HL-60 (cell line): Measurements from ENCODE around the gene TJP3.

Experiments used
- GABPA ChIP-seq: IDR thresholded peaks from 2 replicates; pipeline ENCODE4 v1.6.1; 2012; ENCODE audit warnings: low read depth
- TF ChIP-seq, protein P1 (sequence below): IDR thresholded peaks from one replicate; pipeline ENCODE4 v1.5.1; 2011; ENCODE audit warnings: low read length, control low read depth, inconsistent platforms; ENCODE audit not compliant: insufficient read depth

DNA sequence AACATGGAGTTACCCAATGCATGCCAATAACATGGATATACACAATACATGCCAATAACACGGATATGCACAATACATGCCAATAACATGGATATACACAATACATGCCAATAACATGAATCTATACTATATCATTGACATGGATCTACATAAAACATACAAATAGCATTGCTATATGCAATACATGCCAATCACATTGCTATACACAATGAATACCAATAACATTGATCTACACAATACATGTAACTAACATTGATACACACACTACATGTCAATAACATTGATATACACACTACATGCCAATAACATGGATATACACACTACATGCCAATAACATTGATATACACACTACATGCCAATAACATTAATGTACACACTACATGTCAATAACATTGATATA, 7.0 kb upstream of the TJP3 start:
- TF ChIP-seq, protein P1, sequence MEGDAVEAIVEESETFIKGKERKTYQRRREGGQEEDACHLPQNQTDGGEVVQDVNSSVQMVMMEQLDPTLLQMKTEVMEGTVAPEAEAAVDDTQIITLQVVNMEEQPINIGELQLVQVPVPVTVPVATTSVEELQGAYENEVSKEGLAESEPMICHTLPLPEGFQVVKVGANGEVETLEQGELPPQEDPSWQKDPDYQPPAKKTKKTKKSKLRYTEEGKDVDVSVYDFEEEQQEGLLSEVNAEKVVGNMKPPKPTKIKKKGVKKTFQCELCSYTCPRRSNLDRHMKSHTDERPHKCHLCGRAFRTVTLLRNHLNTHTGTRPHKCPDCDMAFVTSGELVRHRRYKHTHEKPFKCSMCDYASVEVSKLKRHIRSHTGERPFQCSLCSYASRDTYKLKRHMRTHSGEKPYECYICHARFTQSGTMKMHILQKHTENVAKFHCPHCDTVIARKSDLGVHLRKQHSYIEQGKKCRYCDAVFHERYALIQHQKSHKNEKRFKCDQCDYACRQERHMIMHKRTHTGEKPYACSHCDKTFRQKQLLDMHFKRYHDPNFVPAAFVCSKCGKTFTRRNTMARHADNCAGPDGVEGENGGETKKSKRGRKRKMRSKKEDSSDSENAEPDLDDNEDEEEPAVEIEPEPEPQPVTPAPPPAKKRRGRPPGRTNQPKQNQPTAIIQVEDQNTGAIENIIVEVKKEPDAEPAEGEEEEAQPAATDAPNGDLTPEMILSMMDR, result no peak
- TF ChIP-seq GABPA, result no peak
